HCT116 (cell line): Measurements from ENCODE around the gene UMAD1. TPM values are rescaled to one million over a fixed set of nuclear protein-coding genes. Genes with fewer than 3 reads are reported as not detected.

ENCODE experiments used
- ATAC-seq: fragments of 200-7000 bp; cut with Tn5 transposase; 2 replicates; pipeline ENCODE4 v1.9.1; 2020; ENCODE audit warnings: mild to moderate bottlenecking, moderate library complexity
- BruUV-seq: library from RNA; stranded (reverse); fragments of 400-500 nt; replicated peaks from 2 replicates; lab custom pipeline; 2021; lab: Mats Ljungman, UMichigan
- CTCF ChIA-PET: fragments of 300-600 bp; sonication (Branson Sonifier 250); formaldehyde crosslinking; loops from one replicate; lab custom pipeline; 2021; ENCODE audit warnings: antibody characterized with exemption; lab: Charles Lee
- POLR2A ChIA-PET: fragments of 300-600, 350-600 bp; sonication (Branson Sonifier 250); formaldehyde crosslinking; loops from one replicate; lab custom pipeline; 2021; ENCODE audit warnings: antibody characterized with exemption; lab: Charles Lee
- RAD21 ChIA-PET, 2 experiments: fragments of 300-600 bp; sonication (Branson Sonifier 250); formaldehyde crosslinking; loops; one replicate each; lab custom pipeline; 2023; ENCODE audit warnings: low total read pairs in 2 of 2; ENCODE audit not compliant: uncharacterized antibody in 2 of 2, unreplicated experiment in 2 of 2, low non-redundant PET in 1 of 2; lab: Charles Lee
- DNase-seq: peaks from one replicate; pipeline ENCODE4 v3.0.0-alpha.2; 2010; ENCODE audit warnings: low read depth, low spot score
- H2AFZ ChIP-seq: fragments of 200-600 bp; shearing (Covaris generic), sonication (generic); 2 replicates; pipeline ENCODE4 v1.6.1; 2017; ENCODE audit warnings: low read depth, mixed run types, mixed read lengths, antibody characterized with exemption, low read length; ENCODE audit not compliant: poor library complexity, severe bottlenecking
- H3K27ac ChIP-seq: 2 replicates; pipeline ENCODE4 v1.5.1; 2012; ENCODE audit warnings: low read depth, low read length
- H3K27me3 ChIP-seq: fragments of 200-600 bp; sonication (generic); 2 replicates; pipeline ENCODE4 v1.6.1; 2016; ENCODE audit warnings: mixed run types, low read length, mixed read lengths; ENCODE audit not compliant: insufficient read depth
- H3K36me3 ChIP-seq, 2 experiments: fragments of 200-500 bp in 1 of 2; fragments of 200-600 bp in 1 of 2; sonication (Bioruptor generic) in 1 of 2; sonication (generic) in 1 of 2; 2 replicates each; pipeline versions ENCODE4 v1.5.1 to v1.6.1; 2014 to 2016; ENCODE audit warnings: low read length in 2 of 2, inconsistent platforms in 1 of 2, mixed read lengths in 1 of 2, mixed run types in 1 of 2; ENCODE audit not compliant: insufficient read depth in 2 of 2, control insufficient read depth in 1 of 2
- H3K4me1 ChIP-seq, 2 experiments: fragments of 200-600 bp in 1 of 2; sonication (generic) in 1 of 2; 2 replicates each; pipeline versions ENCODE4 v1.5.1 to v1.6.1; 2012 to 2017; ENCODE audit warnings: low read length in 2 of 2, inconsistent platforms in 1 of 2, mild to moderate bottlenecking in 1 of 2, mixed read lengths in 1 of 2, mixed run types in 1 of 2, moderate library complexity in 1 of 2; ENCODE audit not compliant: insufficient read depth in 2 of 2, control insufficient read depth in 1 of 2
- H3K4me2 ChIP-seq: fragments of 200-600 bp; sonication (generic); 2 replicates; pipeline ENCODE4 v1.6.1; 2017; ENCODE audit warnings: mixed run types, low read length, mixed read lengths
- H3K4me3 ChIP-seq, 2 experiments: fragments of 200-600 bp in 1 of 2; sonication (generic) in 1 of 2; replicated peaks in 1 of 2; 2 replicates each; pipeline ENCODE4 v1.5.1; 2011 to 2016; ENCODE audit warnings: low read length in 2 of 2, control low read depth in 1 of 2, low read depth in 1 of 2, mild to moderate bottlenecking in 1 of 2, mixed read lengths in 1 of 2, mixed run types in 1 of 2
- H3K79me2 ChIP-seq: fragments of 200-600 bp; sonication (generic); 2 replicates; pipeline ENCODE4 v1.6.1; 2017; ENCODE audit warnings: mild to moderate bottlenecking, mixed run types, low read length, moderate library complexity, mixed read lengths; ENCODE audit not compliant: insufficient read depth
- H3K9ac ChIP-seq: fragments of 200-600 bp; sonication (generic); 2 replicates; pipeline ENCODE4 v1.6.1; 2016; ENCODE audit warnings: low read length, mixed read lengths
- H3K9me2 ChIP-seq: fragments of 200-600 bp; sonication (generic), shearing (Covaris generic); 2 replicates; pipeline ENCODE4 v1.6.1; 2017; ENCODE audit warnings: mixed run types, mild to moderate bottlenecking, moderate library complexity; ENCODE audit not compliant: insufficient read depth
- H3K9me3 ChIP-seq, 2 experiments: fragments of 200-500 bp in 1 of 2; fragments of 200-600 bp in 1 of 2; sonication (Bioruptor generic) in 1 of 2; sonication (generic) in 1 of 2; 2 replicates each; pipeline ENCODE4 v1.6.1; 2014 to 2017; ENCODE audit warnings: low read length in 2 of 2, mixed read lengths in 2 of 2, inconsistent platforms in 1 of 2, low read depth in 1 of 2, mild to moderate bottlenecking in 1 of 2, mixed run types in 1 of 2, moderate library complexity in 1 of 2; ENCODE audit not compliant: control insufficient read depth in 1 of 2, insufficient read depth in 1 of 2
- H4K20me1 ChIP-seq: fragments of 200-600 bp; sonication (generic), shearing (Covaris generic); 2 replicates; pipeline ENCODE4 v1.6.1; 2017; ENCODE audit warnings: mixed run types, mild to moderate bottlenecking, moderate library complexity; ENCODE audit not compliant: insufficient read depth
- CBX3 ChIP-seq: IDR thresholded peaks from 2 replicates; pipeline ENCODE4 v1.6.1; 2012; ENCODE audit warnings: low read depth
- CEBPB ChIP-seq: IDR thresholded peaks from 2 replicates; pipeline ENCODE4 v1.6.1; 2012; ENCODE audit warnings: low read depth
- ELF1 ChIP-seq: IDR thresholded peaks from 2 replicates; pipeline ENCODE4 v1.6.1; 2012; ENCODE audit warnings: low read depth, borderline replicate concordance
- EZH2 ChIP-seq: fragments of 200-600 bp; sonication (generic); IDR thresholded peaks from 2 replicates; pipeline ENCODE4 v1.6.1; 2017; ENCODE audit warnings: antibody characterized with exemption, mixed run types
- EZH2phosphoT487 ChIP-seq: fragments of 200-600 bp; IDR thresholded peaks from 2 replicates; pipeline ENCODE4 v1.6.1; 2018; ENCODE audit warnings: antibody characterized with exemption, borderline replicate concordance
- FOSL1 ChIP-seq: IDR thresholded peaks from 2 replicates; pipeline ENCODE4 v1.6.1; 2012; ENCODE audit warnings: low read depth
- POLR2A ChIP-seq: IDR thresholded peaks from 2 replicates; pipeline ENCODE4 v1.7.0; 2011; ENCODE audit warnings: borderline replicate concordance; ENCODE audit not compliant: insufficient read depth, insufficient read length; ENCODE audit errors: extremely low read depth
- POLR2AphosphoS5 ChIP-seq: IDR thresholded peaks from 2 replicates; pipeline ENCODE4 v1.6.1; 2011; ENCODE audit warnings: mild to moderate bottlenecking, low read depth, low read length, moderate library complexity
- SIN3A ChIP-seq: IDR thresholded peaks from 2 replicates; pipeline ENCODE4 v1.6.1; 2012; ENCODE audit warnings: low read depth
- SP1 ChIP-seq: IDR thresholded peaks from 2 replicates; pipeline ENCODE4 v1.6.1; 2012; ENCODE audit warnings: low read depth
- TCF7L2 ChIP-seq: IDR thresholded peaks from 2 replicates; pipeline ENCODE4 v1.7.0; 2011; ENCODE audit warnings: borderline replicate concordance, inconsistent platforms; ENCODE audit not compliant: insufficient read depth, insufficient read length; ENCODE audit errors: extremely low read depth
- ZFX ChIP-seq: fragments of 450-650 bp; IDR thresholded peaks from 2 replicates; pipeline ENCODE4 v1.6.1; 2017
- ZNF274 ChIP-seq: fragments of 200-500 bp; sonication (Bioruptor generic); IDR thresholded peaks from 2 replicates; pipeline ENCODE4 v1.6.1; 2014; ENCODE audit warnings: mild to moderate bottlenecking, low read depth, low read length, inconsistent platforms
- intact Hi-C: fragments of 100-400 bp; cut with micrococcal nuclease; formaldehyde crosslinking; loops from 2 replicates; pipeline ENCODE4 v1.10.0; 2022
- total RNA-seq: library from RNA; stranded (reverse); gene quantifications from one replicate; pipeline ENCODE4 v1.2.1, GENCODE V29; 2021; ENCODE audit not compliant: unreplicated experiment
- TF ChIP-seq, protein P1 (sequence below): IDR thresholded peaks from 2 replicates; pipeline ENCODE4 v1.6.1; 2011; ENCODE audit warnings: mild to moderate bottlenecking, low read length, moderate library complexity; ENCODE audit not compliant: insufficient replicate concordance; ENCODE audit errors: extremely low read depth
- TF ChIP-seq, protein P2 (sequence below): IDR thresholded peaks from 2 replicates; pipeline ENCODE4 v1.6.1; 2012; ENCODE audit warnings: low read depth
- TF ChIP-seq, protein P3 (sequence below), 3 experiments: fragments of 200-600 bp in 1 of 3; sonication (generic) in 1 of 3; IDR thresholded peaks in 2 of 3; conservative IDR thresholded peaks in 1 of 3; 2 replicates each; pipeline ENCODE4 v1.5.1; 2012 to 2017; ENCODE audit warnings: low read depth in 2 of 3, low read length in 2 of 3, antibody characterized with exemption in 1 of 3, borderline replicate concordance in 1 of 3, control low read depth in 1 of 3, mild to moderate bottlenecking in 1 of 3, mixed read lengths in 1 of 3, mixed run types in 1 of 3, moderate library complexity in 1 of 3; ENCODE audit not compliant: insufficient read depth in 1 of 3
- TF ChIP-seq, protein P4 (sequence below): IDR thresholded peaks from 2 replicates; pipeline ENCODE4 v1.6.1; 2012

Gene UMAD1
- total RNA-seq, 1 experiment from 2014 or later: 12.7 TPM

DNA sequence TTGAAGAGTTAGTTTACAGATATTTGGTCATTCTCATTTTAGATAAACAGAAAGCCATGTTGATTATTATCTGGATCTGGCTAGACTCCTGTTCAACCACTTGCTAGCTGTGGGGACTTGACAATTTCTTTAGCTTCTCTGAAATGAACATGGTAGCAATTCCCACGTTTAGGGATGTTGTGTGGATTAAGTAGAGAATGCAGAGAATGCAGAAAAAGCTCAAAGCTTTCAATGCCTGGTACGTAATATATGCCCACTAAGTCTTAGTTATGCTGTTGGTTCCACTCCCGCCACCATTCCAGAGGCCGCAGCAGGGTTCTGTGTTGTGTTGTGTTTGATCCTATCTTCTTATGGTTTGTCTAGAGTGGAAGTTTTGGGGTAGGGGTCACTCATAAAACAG, 117.0 kb downstream of the UMAD1 start:
- DNase-seq (no peak), ATAC-seq (no peak)
- H3K9me2 ChIP-seq: no peaks in the 10 kb centered on the region
- ChIA-PET POLR2A (no interaction called here), CTCF (interaction anchor here (1.8 kb wide), 1 partner anchor 76 kb away, joined by 6 read pairs; no protein-coding TSS in a partner anchor), RAD21 (no interaction called here)
- H3K79me2 ChIP-seq: no peaks in the 10 kb centered on the region
- intact Hi-C loops: no loop called here
- H3K4me1 ChIP-seq: no peaks in the 10 kb centered on the region
- no TSS peak for BruUV-seq
- H3K4me2 ChIP-seq: no peak overlapping the region
- no peak overlapping the region for H3K4me3 ChIP-seq
- no peaks in the 10 kb centered on the region for H3K27me3 ChIP-seq
- H3K36me3 ChIP-seq: no peaks in the 10 kb centered on the region
- H3K9me3 ChIP-seq: no peaks in the 10 kb centered on the region
- no peak overlapping the region for H3K9ac ChIP-seq
- no peaks in the 10 kb centered on the region for H4K20me1 ChIP-seq
- TF ChIP-seq SP1 (no peak), POLR2AphosphoS5 (no peak), EZH2phosphoT487 (no peak), ZFX (no peak), ELF1 (no peak), SIN3A (no peak), FOSL1 (no peak), ZNF274 (no peak), EZH2 (no peak), CEBPB (no peak), POLR2A (no peak), CBX3 (no peak), TCF7L2 (no peak)
- TF ChIP-seq, protein P1, sequence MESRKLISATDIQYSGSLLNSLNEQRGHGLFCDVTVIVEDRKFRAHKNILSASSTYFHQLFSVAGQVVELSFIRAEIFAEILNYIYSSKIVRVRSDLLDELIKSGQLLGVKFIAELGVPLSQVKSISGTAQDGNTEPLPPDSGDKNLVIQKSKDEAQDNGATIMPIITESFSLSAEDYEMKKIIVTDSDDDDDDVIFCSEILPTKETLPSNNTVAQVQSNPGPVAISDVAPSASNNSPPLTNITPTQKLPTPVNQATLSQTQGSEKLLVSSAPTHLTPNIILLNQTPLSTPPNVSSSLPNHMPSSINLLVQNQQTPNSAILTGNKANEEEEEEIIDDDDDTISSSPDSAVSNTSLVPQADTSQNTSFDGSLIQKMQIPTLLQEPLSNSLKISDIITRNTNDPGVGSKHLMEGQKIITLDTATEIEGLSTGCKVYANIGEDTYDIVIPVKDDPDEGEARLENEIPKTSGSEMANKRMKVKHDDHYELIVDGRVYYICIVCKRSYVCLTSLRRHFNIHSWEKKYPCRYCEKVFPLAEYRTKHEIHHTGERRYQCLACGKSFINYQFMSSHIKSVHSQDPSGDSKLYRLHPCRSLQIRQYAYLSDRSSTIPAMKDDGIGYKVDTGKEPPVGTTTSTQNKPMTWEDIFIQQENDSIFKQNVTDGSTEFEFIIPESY: no peak
- TF ChIP-seq, protein P2, sequence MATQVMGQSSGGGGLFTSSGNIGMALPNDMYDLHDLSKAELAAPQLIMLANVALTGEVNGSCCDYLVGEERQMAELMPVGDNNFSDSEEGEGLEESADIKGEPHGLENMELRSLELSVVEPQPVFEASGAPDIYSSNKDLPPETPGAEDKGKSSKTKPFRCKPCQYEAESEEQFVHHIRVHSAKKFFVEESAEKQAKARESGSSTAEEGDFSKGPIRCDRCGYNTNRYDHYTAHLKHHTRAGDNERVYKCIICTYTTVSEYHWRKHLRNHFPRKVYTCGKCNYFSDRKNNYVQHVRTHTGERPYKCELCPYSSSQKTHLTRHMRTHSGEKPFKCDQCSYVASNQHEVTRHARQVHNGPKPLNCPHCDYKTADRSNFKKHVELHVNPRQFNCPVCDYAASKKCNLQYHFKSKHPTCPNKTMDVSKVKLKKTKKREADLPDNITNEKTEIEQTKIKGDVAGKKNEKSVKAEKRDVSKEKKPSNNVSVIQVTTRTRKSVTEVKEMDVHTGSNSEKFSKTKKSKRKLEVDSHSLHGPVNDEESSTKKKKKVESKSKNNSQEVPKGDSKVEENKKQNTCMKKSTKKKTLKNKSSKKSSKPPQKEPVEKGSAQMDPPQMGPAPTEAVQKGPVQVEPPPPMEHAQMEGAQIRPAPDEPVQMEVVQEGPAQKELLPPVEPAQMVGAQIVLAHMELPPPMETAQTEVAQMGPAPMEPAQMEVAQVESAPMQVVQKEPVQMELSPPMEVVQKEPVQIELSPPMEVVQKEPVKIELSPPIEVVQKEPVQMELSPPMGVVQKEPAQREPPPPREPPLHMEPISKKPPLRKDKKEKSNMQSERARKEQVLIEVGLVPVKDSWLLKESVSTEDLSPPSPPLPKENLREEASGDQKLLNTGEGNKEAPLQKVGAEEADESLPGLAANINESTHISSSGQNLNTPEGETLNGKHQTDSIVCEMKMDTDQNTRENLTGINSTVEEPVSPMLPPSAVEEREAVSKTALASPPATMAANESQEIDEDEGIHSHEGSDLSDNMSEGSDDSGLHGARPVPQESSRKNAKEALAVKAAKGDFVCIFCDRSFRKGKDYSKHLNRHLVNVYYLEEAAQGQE: no peak
- TF ChIP-seq, protein P3, sequence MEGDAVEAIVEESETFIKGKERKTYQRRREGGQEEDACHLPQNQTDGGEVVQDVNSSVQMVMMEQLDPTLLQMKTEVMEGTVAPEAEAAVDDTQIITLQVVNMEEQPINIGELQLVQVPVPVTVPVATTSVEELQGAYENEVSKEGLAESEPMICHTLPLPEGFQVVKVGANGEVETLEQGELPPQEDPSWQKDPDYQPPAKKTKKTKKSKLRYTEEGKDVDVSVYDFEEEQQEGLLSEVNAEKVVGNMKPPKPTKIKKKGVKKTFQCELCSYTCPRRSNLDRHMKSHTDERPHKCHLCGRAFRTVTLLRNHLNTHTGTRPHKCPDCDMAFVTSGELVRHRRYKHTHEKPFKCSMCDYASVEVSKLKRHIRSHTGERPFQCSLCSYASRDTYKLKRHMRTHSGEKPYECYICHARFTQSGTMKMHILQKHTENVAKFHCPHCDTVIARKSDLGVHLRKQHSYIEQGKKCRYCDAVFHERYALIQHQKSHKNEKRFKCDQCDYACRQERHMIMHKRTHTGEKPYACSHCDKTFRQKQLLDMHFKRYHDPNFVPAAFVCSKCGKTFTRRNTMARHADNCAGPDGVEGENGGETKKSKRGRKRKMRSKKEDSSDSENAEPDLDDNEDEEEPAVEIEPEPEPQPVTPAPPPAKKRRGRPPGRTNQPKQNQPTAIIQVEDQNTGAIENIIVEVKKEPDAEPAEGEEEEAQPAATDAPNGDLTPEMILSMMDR (IDR thresholded peaks at IDR 0.05 in 2 of 3, conservative IDR thresholded peaks at IDR 0.05 in 1 of 3; ENCODE audit: borderline replicate concordance in 1 of 3, insufficient read depth in 1 of 3, low read depth in 2 of 3, low read length in 2 of 3): no peak
- TF ChIP-seq, protein P4, sequence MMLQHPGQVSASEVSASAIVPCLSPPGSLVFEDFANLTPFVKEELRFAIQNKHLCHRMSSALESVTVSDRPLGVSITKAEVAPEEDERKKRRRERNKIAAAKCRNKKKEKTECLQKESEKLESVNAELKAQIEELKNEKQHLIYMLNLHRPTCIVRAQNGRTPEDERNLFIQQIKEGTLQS: no peak
- H2AFZ ChIP-seq: no peak overlapping the region
- no peak overlapping the region for H3K27ac ChIP-seq
